Skin of body (tissue), 2 donors: ENCODE measurements around the gene KCNH1. TPM values are rescaled to one million over a fixed set of nuclear protein-coding genes. Genes with fewer than 3 reads are reported as not detected.

ENCODE experiments used
- DNase-seq: peaks from one replicate; lab custom pipeline; 2025; lab: John Stamatoyannopoulos, UW
- total RNA-seq: library from RNA; depleted of rRNA; stranded (reverse); fragments of >200 nt; gene quantifications from one replicate; pipeline ENCODE4 v1.2.3, GENCODE V29; 2014

Gene KCNH1
- total RNA-seq, 1 donor from 2014 or later, result 0.59 TPM

DNA sequence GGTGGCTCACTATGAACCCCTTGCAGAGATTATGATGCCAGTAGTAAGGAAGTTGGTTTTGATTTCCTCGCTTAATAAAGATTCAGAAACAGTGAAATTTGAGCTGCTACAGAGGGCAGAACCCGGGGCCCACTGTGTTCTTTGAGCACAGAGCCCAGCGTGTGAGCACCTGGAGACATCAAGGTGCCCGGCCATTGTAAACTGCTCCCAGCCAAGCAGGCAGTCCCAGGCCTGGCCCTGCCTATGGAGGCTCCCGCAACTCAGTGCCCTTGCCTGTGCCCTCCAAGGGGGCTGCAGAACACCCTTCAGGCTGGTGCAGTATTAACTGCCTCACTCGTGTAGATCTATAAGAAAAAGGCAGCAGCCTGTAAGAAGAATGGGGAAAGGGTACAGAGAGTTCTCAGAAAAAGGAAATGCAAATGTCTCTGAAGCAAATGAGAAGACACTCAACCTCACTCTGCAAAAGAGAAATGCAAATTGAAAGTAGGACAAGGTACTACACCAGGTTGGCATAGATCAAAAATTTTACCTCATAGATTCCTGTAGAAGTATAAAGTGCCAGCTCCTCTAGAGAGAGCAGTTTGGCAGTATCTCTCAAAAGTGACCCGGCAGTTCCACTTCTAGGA, 481.5 kb downstream of the KCNH1 start:
- no peak for DNase-seq

DNA sequence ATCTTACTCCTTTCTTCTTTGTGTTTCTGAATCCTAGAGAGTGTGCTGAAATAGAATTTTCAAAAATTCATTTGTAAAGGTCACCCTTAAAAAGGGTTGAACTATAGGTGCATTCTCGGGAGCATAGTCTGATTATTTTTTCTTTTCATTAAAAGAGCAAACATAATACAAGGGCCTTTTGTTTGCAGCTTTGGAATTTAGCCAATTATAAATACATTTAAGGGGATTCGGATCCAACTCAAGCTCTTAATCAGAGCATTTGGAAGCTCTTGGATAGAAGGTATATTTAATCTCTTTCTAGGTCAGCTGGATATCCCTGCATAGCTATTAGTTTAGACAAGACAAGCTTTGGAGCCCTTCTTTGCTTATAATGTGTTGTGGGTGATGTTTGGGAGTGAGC, 483.5 kb downstream of the KCNH1 start:
- DNase-seq, result no peak

DNA sequence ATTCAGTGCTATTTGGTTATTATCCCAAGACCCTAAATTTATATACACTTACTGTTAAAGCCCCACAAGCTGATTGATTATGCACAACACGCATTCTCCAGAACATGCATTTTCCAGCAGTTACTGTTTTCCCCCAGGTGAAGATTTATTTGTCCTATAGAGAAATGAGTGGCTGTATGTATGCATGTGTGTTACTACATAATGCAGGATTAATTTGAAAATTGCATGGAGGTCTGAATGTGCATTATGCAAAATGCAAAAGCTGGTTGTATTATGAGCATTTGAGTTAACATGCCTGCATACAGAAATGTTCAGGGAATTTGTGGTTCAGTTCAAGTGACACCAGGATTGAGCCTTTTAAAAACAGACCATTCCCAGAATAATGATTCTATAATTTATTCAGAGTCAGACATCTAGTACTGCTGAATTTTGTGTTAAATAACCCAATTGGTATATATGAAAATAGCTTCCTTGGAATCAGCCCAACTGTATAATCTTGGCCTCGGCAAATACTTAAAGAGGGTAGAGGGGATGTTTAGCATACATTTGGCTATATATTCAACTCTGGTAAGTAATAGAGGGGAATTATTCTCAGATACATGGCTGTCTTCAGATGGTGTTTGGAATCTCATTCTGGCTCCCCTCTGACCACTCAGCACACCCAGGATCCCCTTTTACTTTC, 485.2 kb downstream of the KCNH1 start:
- DNase-seq, result no peak

DNA sequence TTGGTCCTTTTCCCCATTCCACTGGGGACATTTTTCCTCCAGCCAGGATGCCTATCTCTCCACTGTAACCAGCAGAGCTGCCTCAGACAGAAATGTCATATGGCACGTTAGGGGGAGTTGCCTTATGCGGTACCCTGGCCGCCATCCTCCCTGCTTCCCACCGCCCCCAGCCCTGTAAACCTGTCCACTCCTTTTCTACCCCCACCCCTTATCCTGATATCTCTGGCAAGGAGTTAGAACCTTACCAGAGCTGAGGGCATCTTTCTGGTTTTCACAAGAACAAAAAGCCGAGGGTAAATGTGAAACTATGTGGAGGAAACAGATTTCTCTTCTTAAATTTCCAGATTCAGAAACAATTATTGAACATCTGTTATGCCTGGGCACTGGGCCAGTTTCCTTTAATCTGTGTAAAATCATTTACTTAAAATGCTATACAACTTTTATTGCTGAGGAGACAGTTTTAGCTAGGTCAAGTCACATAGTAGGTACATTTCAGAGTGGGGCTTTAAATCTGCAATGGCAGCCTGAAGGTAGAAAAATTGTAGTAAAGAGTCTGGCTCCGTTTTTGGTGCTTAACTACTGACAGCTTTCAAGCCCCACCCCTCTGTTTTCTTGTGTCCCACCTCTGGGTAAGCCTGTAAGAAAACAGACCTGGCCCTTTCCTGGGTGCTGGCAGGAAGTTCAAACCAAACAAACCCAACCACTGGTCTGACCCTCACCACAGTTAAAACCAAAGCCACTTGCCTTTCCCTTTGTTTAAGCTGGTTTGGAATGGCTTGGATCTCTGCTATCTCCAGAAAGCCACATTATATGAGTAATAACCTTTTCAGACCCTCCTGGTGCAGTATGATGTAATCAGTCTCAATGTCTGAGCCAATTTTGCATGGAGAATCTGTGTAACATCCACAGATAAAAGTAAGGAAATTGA, 486.3 kb downstream of the KCNH1 start:
- peak; percentile 16 for DNase-seq

DNA sequence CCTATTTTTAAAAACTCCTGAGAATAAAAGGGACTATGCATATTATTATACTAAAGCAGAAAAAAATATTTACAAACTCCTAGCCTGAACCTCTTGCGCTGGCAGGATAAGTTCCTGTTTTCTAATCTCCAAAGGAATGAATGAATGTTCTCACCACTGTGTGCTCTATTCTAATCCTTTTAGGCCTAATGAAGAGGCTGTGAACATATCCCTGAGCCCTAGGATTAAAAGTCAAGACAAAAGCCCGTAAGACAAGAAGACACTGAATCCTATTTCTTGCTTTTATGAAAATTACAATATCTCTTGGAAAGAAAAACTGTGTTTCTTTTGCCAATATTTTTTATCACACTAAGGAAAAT, 487.7 kb downstream of the KCNH1 start:
- DNase-seq, result no peak

DNA sequence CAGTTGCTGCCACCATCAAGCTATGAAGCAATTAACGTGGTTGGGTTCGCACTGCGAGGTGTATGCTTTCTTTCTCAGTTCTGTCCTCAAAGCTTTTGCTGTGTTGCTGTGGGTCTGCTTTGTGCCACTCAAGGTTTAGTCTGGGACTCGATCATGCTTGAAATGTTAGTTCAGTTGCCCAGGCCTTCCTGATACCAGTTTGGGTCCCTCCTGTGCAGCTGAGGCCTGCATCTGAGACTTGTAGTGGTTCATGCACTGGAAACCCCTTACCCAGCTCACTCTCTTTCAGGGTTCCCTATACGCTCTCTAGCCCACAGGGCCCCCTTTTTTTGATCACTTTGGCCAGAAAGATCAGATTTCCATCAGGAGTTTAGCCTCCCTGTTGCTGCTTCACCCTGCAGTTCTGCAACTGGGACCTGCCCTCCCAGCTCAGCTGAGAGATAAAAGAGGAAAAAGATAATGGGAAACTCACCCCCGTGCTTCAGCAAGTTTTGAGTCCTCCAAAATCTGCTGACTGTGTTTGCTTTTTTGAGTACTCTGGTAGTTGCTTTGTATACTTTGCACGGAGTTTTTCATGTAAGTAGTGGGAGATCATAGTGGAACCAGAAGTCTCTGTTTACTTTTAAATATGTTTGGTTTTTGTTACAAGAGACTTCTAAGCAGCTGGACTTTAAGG, 488.2 kb downstream of the KCNH1 start:
- DNase-seq, result no peak

DNA sequence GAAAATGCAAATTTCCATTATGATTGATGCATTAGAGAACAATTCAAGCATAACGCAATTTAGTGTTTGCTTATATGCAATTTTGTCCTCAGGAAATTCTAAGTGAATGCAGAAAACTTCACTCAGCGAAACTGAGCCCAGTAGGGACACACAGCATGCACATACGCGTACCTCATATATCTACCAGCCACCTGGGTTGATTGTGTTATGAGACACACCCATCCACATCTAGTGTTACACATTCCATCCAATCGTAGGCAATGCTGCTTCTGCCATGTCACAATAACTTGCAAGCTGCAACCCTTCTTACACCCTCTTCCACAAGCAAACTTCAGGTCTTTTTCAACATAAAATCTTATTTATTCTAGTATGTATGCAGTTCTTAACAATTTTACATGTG, 492.4 kb downstream of the KCNH1 start:
- DNase-seq, result no peak

DNA sequence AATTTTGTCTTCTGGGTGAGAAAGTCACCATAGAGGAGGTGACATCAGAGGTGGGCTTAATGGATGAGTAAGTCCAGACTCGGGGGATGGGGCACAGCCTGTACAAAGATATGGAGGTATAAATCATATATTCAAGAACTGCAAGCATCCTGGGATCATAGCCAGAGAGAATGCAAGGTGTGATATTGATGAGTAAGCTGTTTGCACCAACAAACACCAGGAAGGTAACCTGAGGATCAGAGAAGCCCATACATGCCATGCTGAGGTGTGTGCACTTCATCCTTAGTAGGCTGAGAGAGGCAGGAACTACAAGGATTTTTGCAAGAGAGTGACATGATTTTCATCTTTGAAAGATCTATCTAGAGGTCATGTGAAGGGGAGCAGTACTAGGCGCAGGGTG, 498.8 kb downstream of the KCNH1 start:
- DNase-seq, result no peak

DNA sequence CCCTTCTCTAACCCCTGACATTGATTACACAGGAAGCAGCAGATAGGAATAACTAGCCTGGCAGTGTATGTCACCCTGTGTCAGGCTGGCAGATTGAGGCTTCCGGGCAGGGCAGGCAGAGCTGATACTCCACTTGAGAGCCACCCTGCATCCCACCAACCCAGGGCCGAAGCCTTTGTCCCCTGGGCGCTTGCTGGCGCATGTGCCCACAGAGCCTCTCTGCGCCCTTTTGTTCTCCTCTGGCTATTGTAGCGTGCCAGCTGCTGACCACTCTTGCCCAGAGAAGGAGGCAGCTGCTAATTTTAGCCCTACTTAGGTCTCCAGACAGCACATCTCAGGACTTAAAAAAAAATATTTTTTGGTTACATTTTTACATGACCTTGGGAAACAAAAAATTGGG, 500.3 kb downstream of the KCNH1 start:
- DNase-seq, result no peak

DNA sequence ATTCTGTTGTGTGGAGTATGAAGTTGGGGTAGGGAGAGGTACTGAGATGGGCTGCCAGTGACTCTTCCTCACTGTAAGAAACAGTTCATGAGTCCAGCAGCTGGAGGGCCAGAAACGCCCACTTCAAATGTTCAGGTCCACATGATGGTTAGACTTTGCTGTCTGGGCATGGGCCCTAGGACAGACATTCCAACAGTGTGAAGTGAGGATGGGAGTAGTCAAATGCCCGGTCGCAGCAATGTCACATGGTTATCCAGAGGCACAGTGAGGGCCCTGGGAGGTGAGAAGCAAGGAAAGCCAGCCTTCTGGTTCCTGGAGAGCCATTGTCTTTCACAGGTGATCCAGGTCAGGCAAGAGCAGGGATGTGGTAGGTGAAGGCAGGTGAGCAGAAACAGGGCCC, 500.8 kb downstream of the KCNH1 start:
- no peak for DNase-seq

DNA sequence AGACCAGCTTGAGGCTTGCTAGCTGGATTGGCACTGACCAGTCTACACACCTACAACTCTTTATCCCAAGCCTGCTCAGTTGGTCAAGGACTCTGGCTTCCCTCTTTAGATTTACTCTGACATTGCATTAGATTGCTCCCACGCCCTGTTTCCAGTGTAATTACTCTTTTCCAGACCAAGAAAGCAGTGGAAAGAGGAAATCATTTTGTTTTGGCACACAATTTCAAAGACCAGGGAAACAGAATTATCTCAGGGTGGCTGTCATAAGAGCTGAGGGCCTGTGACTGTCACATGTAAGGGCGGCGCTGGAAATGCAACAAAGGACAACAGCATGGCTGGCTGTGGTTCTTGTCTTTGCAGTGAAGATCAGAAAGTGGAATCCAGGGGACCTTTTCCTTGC, 502.5 kb downstream of the KCNH1 start:
- no peak for DNase-seq

DNA sequence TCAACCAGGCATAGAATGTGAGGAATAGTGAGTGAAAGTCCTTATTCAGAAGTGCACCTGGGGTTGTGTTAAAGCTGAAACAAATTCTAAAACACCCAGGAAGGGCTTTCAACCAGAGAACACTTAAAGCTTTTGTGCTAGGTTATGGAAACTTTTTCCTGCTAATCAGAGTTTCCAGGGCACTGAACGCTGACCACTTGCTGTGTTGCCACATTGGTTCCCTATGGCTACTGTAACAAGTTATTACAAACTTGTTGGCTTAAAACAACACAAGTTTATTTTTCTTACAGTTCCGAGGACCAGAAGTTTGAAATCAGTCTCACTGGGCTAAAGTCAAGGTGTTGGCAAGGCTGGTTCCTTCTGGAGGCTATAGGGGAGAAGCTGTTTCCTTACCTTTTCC, 504.7 kb downstream of the KCNH1 start:
- DNase-seq, result no peak

DNA sequence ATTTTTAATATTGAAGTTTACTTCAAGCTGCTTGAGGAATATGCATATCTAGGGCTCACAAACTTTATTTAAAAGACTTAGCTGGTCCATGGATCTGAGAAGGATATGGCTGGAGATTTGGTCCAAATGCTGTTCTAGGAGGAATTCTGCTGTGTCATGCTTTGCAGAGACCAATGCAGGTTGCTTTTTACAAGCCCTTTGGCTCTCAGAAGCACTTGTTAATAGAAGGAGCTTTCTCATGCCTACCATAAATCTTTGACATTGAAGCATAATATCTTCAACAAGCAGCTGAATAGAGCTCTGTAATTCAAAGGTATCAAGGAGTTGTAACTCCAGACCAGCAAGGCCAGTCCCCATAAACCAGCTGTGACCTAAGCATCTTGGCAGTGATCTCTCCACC, 506.2 kb downstream of the KCNH1 start:
- no peak for DNase-seq

Other genes with a start within 250 kb of the KCNH1 start
- 38.8 TPM for gene RCOR3, start 125.2 kb upstream of the KCNH1 start, total RNA-seq
- 15.2 TPM for gene TRAF5, start 192.7 kb upstream of the KCNH1 start, total RNA-seq